Measurements from ENCODE around the gene NEXN. TPM values are rescaled to one million over a fixed set of nuclear protein-coding genes. Genes with fewer than 3 reads are reported as not detected.
A peak's percentile ranks its signal among the peaks of the same experiment; 100 is the strongest.

NEXN gene
- total RNA-seq, 3 donors from 2014 or later (not counting 1 experiment from before 2014, with no cell fraction given): 0.85 to 1.4 (median 1.1) TPM

DNA sequence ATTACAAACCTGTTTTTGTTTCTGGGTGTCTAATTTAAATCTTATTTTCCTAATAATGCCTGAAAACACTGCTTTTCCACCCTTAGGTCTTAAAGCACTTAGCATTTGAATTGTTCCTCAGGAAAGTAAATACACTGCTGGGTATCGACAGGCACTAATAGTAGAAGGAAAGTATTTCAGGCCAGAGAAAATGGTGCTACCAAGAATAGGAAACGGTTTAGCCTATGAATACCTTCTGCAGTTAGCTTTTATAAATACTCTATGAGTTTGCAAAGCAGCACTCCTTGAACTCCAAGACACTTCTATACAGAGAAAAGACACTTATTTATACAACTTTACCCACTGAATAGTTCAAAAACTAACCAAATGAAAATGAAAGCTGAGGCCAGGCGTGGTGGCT is 83.7 kb downstream of the NEXN start:
- peaks cover 60 to 62% of the 10 kb centered on the region in 2 donors for H3K4me1 Mint-ChIP-seq
- H3K4me3 Mint-ChIP-seq: peak overlapping the region; percentile 67
- ATAC-seq: peak in 1 of 3 donors; percentile 14
- no peak overlapping the region for H3K4me3 ChIP-seq (ENCODE audit: low read length)
- no peaks in the 10 kb centered on the region for H3K27me3 ChIP-seq (ENCODE audit: control insufficient read depth, insufficient read depth, low read length)
- no peak overlapping the region for H3K27ac ChIP-seq (ENCODE audit: low read length)
- H3K36me3 ChIP-seq (ENCODE audit: control insufficient read depth, insufficient read depth, low read length): peaks cover 45% of the 10 kb centered on the region
- 91% methylated on average over 3 of the region's 3 CpGs for WGBS (ENCODE audit: insufficient coverage)
- TF ChIP-seq, protein P1, sequence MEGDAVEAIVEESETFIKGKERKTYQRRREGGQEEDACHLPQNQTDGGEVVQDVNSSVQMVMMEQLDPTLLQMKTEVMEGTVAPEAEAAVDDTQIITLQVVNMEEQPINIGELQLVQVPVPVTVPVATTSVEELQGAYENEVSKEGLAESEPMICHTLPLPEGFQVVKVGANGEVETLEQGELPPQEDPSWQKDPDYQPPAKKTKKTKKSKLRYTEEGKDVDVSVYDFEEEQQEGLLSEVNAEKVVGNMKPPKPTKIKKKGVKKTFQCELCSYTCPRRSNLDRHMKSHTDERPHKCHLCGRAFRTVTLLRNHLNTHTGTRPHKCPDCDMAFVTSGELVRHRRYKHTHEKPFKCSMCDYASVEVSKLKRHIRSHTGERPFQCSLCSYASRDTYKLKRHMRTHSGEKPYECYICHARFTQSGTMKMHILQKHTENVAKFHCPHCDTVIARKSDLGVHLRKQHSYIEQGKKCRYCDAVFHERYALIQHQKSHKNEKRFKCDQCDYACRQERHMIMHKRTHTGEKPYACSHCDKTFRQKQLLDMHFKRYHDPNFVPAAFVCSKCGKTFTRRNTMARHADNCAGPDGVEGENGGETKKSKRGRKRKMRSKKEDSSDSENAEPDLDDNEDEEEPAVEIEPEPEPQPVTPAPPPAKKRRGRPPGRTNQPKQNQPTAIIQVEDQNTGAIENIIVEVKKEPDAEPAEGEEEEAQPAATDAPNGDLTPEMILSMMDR (IDR thresholded peaks at IDR 0.05): no peak
- peaks cover 35% of the 10 kb centered on the region for H3K4me1 ChIP-seq (ENCODE audit: control insufficient read depth, insufficient read depth, low read length)
- H3K27me3 Mint-ChIP-seq (ENCODE audit: low read depth in 2 of 2): no peaks in the 10 kb centered on the region
- H3K9me3 ChIP-seq (ENCODE audit: control insufficient read depth, insufficient read depth, low read length): no peaks in the 10 kb centered on the region
- H3K36me3 Mint-ChIP-seq: peaks cover 12% of the 10 kb centered on the region
- peak overlapping the region; percentile 76 to 79 for H3K27ac Mint-ChIP-seq
- DNase-seq: no peak
- H3K9me3 Mint-ChIP-seq: no peaks in the 10 kb centered on the region
- intact Hi-C loops (cut with micrococcal nuclease): no loop called here

DNA sequence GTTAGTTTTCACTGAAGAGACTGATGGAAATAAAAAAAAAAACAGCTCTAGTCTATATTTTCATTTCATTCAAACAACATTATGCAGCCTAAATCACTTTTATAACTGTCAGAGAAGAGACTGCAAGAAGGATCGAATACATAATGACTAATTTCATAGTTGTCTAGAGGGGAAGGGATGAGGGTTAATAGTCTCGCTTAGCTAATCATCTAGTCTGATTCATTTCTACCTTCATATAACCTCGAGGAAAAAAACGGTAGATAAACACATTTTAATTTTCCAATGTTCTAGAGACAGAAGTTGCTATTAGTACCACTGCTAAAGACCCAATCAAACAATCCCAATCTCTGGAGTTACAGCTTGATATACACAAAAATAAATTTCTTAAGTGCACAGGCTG is 87.0 kb downstream of the NEXN start:
- no peak for DNase-seq
- no peak overlapping the region for H3K4me3 ChIP-seq (ENCODE audit: low read length)
- H3K9me3 Mint-ChIP-seq: no peaks in the 10 kb centered on the region
- 17% methylated on average over 2 of the region's 4 CpGs for WGBS (ENCODE audit: insufficient coverage)
- peak overlapping the region; percentile 80 for H3K4me3 Mint-ChIP-seq
- H3K27ac ChIP-seq (ENCODE audit: low read length): no peak overlapping the region
- peaks cover 14% of the 10 kb centered on the region for H3K36me3 ChIP-seq (ENCODE audit: control insufficient read depth, insufficient read depth, low read length)
- no peak for ATAC-seq
- no peak overlapping the region for H3K27ac Mint-ChIP-seq
- peaks cover 44% of the 10 kb centered on the region for H3K4me1 ChIP-seq (ENCODE audit: control insufficient read depth, insufficient read depth, low read length)
- TF ChIP-seq, protein P1 (IDR thresholded peaks at IDR 0.05): no peak
- H3K27me3 Mint-ChIP-seq (ENCODE audit: low read depth in 2 of 2): no peaks in the 10 kb centered on the region
- peaks cover 44 to 49% of the 10 kb centered on the region in 2 donors for H3K4me1 Mint-ChIP-seq
- no peaks in the 10 kb centered on the region for H3K36me3 Mint-ChIP-seq
- no peaks in the 10 kb centered on the region for H3K9me3 ChIP-seq (ENCODE audit: control insufficient read depth, insufficient read depth, low read length)
- H3K27me3 ChIP-seq (ENCODE audit: control insufficient read depth, insufficient read depth, low read length): no peaks in the 10 kb centered on the region
- intact Hi-C loops (cut with micrococcal nuclease): no loop called here

DNA sequence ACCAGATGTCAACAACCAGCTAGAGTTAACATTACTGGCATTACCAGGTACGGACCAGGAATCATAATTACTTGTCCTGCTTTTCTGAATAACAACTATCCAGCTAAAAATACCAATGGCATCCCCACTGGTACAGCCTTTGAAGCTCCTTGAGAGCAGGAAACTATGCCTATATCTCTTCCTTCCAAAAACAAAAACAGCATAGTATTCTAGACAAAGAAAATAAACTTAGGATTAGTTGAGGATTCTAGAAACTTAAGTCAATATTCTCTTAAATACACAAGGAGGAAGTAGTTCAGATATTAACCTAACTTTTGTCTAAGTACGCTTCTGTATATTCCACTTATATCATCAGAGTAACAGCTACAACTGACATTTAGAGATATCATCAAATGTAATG is 87.5 kb downstream of the NEXN start:
- Mint-ChIP-seq H3K4me1 (peaks cover 44 to 53% of the 10 kb centered on the region in 2 donors), H3K27ac (no peak overlapping the region), H3K36me3 (no peaks in the 10 kb centered on the region), H3K27me3 (ENCODE audit: low read depth in 2 of 2) (no peaks in the 10 kb centered on the region), H3K4me3 (peak overlapping the region; percentile 80), H3K9me3 (no peaks in the 10 kb centered on the region)
- no peak for DNase-seq
- Histone ChIP-seq H3K9me3 (ENCODE audit: control insufficient read depth, insufficient read depth, low read length) (no peaks in the 10 kb centered on the region), H3K4me1 (ENCODE audit: control insufficient read depth, insufficient read depth, low read length) (peaks cover 40% of the 10 kb centered on the region), H3K36me3 (ENCODE audit: control insufficient read depth, insufficient read depth, low read length) (peaks cover 13% of the 10 kb centered on the region), H3K4me3 (ENCODE audit: low read length) (no peak overlapping the region), H3K27me3 (ENCODE audit: control insufficient read depth, insufficient read depth, low read length) (no peaks in the 10 kb centered on the region), H3K27ac (ENCODE audit: low read length) (peak overlapping the region; percentile 2)
- ATAC-seq: no peak
- intact Hi-C loops (cut with micrococcal nuclease): no loop called here
- 44% methylated on average over 1 of the region's 2 CpGs for WGBS (ENCODE audit: insufficient coverage)
- TF ChIP-seq, protein P1 (IDR thresholded peaks at IDR 0.05): no peak

DNA sequence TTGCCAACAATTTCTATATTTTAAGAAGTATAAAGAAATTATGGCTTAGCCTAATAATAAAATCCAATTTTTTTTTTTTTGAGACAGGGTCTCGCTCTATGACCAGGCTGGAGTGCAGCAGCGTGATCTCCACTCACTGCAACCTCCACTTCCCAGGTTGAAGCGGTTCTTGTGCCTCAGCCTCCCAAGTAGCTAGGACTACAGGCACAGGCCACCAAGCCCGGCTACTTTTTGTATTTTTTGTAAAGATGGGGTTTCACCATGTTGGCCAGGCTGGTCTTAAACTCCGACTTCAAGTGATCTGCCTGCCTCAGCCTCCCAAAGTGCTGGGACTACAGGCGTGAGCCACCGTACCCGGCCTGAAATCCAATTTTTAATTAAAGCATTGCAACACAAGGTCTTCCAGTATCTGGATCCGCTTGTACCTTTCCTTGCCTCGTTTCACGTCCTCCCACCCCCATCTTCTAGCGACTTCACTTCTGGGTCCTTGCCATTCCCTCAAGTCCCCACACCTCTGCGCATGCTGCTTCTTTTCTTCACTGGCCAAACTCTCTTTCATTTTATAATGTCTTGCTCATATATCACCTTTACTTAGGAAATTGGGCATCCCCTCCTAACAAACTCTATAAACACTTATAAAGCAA is 88.1 kb downstream of the NEXN start:
- no peaks in the 10 kb centered on the region for H3K27me3 Mint-ChIP-seq (ENCODE audit: low read depth in 2 of 2)
- ATAC-seq: no peak
- Histone ChIP-seq H3K4me3 (ENCODE audit: low read length) (no peak overlapping the region), H3K9me3 (ENCODE audit: control insufficient read depth, insufficient read depth, low read length) (no peaks in the 10 kb centered on the region), H3K4me1 (ENCODE audit: control insufficient read depth, insufficient read depth, low read length) (peaks cover 36% of the 10 kb centered on the region), H3K27me3 (ENCODE audit: control insufficient read depth, insufficient read depth, low read length) (no peaks in the 10 kb centered on the region), H3K36me3 (ENCODE audit: control insufficient read depth, insufficient read depth, low read length) (peaks cover 7% of the 10 kb centered on the region), H3K27ac (ENCODE audit: low read length) (peak overlapping the region; percentile 93)
- H3K36me3 Mint-ChIP-seq: no peaks in the 10 kb centered on the region
- intact Hi-C loops (cut with micrococcal nuclease): no loop called here
- peaks cover 40 to 48% of the 10 kb centered on the region in 2 donors for H3K4me1 Mint-ChIP-seq
- no peaks in the 10 kb centered on the region for H3K9me3 Mint-ChIP-seq
- H3K27ac Mint-ChIP-seq: no peak overlapping the region
- TF ChIP-seq, protein P1 (IDR thresholded peaks at IDR 0.05): no peak
- peak in 1 of 2 donors; percentile 30 for DNase-seq
- 69% methylated on average over 13 of the region's 13 CpGs for WGBS (ENCODE audit: insufficient coverage)
- no peak overlapping the region for H3K4me3 Mint-ChIP-seq
